Fibroblast of skin of abdomen (primary cell): Measurements from ENCODE around the gene SPECC1.
"Not testable (repeated sequence)": the region's sequence is repeated elsewhere in the genome, so short reads cannot be mapped to it uniquely, and the experiment has no call there.

Experiments used
- DNase-seq: peaks from one replicate; pipeline ENCODE4 v3.0.0-alpha.2; 2013

The SPECC1 gene

DNA sequence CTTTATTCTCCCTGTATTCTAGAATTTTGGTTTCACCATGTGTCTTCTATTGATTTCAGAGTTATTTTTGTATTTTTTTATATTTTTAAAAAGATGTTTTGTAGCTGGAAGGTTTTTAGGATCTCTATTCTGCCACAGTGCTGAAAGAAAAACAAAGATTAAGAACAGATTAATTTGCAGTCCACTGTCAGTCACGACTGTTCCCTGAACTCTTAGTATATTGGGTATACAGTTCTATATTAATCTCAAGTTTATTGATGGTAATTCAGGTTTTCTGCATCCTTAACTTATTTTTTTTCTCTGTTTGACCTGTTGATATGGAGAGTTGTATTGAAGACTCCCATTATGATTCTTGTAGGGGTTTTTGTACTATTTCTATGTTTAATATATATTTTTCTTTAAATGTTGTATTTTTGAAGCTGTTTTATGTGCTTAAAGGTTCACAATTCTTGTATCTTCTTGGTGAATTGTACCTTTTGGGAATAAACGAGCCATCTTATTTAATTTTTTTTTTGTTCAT is 2.9 kb downstream of the SPECC1 start:
- DNase-seq: no peak

DNA sequence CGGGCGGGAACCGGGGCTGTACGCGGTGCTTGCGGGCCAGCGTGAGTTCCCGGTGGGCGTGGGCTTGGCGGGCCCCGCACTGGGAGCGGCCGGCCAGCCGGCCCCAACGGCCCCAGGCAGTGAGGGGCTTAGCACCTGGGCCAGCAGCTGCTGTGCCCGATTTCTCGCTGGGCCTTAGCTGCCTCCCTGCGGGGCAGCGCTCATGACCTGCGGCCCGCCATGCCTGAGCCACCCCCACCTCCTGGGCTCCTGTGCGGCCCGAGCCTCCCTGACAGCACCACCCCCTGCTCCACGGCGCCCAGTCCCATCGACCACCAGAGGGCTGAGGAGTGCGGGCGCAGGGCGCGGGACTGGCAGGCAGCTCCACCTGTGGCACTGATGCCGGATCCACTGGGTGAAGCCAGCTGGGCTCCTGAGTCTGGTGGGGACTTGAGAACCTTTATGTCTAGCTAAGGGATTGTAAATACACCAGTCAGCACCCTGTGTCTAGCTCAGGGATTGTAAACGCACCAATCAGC is 7.4 kb downstream of the SPECC1 start:
- DNase-seq: not testable (repeated sequence)

DNA sequence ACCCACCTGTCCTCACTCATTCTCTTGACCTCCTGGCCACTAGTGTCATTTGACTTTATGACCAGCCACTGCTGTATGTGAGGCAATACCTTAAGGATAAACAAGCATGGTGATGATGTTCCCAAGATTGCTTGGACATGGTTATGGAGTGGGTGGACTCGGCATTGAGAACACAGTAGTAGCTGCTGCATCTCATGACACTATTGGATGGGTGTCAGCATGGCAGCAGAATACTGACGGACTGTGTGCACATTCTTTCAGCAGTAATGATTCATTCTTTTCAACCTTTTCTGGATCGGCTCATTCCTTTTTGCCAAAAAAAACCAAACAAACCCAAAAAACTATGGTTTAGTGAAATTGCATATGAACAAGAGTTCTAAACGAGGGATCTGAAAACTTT is 13.5 kb downstream of the SPECC1 start:
- DNase-seq: no peak

DNA sequence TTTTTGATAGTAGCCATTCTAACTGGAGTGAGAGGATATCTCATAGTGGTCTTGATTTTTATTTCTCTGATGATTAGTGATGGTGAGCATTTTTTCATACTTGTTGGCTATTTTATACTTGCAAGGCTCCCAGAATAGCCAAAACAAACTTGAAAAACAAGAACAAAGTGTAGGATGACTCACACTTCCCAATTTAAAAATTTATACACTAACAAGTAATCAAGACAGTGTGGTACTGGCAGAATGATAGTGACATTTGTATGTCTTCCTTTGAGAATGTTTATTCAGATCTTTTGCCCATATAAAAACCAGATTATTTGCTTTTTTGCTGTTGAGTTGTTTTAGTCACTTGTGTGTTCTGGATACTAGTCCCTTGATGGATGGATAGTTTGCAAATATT is 17.8 kb downstream of the SPECC1 start:
- DNase-seq: no peak

DNA sequence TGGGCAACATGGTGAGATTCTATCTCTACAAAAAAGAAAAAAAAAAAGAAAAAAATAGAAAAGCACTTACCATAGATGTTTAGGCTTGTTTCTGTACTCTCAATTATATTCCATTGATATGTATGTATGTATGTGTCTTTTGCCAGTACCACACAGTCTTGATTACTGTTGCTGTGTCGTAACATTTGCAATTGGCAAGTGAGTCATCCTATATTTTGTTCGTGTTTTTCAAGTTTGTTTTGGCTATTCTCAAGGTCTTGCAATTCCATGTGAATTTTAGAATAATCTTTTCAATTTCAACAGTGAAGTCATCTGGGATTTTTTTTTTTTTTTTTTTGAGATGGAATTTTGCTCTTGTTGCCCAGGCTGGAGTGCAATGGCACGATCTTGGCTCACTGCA is 19.3 kb downstream of the SPECC1 start:
- DNase-seq: no peak

DNA sequence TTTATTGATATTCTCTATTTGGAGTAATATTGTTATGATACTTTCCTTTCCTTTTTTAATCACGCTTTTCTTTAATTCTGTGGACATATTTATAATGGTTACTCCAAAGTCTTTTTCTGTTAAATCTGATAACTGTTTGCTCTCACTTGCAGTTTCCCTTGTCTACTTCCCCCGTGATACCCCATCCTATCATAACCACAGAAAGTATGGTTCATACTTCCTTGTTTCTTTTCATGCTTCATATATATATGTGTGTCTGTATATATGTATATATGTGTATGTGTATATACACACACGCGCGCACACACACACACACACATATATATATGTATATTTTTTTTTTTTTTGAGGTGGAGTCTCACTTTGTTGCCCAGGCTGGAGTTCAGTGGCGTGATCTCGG is 23.5 kb downstream of the SPECC1 start:
- no peak for DNase-seq

DNA sequence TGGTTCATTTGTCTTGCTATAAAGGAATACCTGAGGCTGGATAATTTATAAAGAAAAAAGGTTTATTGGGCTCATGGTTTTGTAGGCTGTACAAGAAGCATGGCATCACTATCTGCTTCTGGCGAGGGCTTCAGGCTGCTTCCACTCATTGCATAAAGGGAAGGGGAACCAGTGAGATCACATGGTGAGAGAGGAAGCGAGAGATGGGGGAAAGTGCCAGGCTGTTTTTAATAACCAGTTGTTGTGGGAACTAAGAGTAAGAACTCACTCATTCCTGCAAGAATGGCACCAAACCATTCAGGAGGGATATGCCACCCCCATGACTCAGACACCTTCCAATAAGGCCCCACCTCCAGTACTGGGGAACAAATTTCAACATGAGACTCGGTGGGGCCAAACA is 24.3 kb downstream of the SPECC1 start:
- no peak for DNase-seq

DNA sequence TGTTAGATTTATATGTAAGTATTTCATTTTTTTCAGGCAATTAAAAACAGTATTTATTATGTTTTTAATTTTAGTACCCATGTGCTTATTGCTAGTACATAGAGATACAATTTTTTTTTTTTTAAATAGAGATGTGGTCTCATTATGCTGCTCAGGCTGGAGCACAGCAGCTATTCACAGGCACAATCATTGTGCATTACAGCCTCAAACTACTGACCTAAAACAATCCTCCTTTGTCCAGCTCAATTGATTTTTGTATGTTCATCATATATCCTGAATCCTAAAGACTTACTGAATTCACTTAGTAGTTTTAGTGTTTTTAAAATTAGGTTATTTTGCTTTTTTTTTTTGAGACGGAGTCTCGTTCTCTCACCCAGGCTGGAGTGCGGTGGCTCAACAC is 26.3 kb downstream of the SPECC1 start:
- DNase-seq: no peak

DNA sequence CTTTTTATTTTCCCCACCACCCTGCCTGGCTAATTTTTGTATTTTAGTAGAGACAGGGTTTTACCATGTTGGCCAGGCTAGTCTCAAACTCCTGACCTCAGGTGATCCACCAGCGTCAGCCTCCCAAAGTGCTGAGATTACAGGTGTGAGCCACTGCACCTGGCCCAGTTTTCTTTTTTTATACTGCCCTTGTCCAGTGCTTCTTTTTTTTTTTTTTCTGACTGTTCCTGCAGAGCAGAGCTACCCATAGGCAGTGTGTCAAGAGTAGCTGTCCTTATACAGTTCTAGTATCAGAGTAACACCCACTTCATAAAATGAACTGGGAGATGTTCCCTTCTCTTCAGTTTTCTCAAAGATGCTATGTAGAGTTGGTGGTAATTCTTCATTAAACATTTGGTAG is 28.1 kb downstream of the SPECC1 start:
- DNase-seq: not testable (repeated sequence)

DNA sequence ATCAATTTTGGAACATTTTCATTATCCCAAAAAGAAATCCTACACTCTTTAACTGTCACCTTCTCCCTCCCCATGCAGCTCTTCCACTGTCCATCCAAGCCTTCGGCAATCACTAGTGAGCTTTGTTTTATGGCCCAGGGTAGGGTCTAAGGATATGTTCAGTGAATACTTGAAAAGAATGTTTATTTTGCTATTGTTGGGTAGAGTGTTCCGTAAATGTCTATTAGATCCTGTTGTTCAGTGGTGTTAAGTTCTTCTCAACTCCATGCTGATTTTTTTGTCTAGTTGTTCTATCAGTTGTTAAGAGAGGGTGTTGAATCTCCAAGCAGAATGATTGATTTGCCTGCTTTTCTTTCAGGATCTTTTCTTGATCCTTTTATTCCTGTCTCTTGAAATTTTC is 29.9 kb downstream of the SPECC1 start:
- no peak for DNase-seq

DNA sequence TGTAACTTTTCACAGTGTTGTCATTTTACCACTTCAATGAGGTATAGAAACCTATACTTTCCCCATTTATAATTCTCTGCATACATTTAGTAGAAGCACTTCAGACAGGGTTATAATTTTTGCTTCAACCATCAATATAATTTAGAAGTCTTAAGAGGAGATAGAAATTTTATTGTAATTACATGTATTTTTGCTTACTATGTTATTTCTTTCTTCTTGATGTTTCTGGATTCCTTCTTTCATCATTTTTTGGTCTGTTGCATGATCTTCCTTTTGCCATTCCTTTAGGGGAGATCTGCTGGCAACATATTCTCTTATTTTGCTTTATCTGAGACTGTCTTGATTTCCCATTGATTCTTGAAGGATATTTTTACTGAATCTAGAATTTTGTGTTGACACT is 31.1 kb downstream of the SPECC1 start:
- DNase-seq: no peak

DNA sequence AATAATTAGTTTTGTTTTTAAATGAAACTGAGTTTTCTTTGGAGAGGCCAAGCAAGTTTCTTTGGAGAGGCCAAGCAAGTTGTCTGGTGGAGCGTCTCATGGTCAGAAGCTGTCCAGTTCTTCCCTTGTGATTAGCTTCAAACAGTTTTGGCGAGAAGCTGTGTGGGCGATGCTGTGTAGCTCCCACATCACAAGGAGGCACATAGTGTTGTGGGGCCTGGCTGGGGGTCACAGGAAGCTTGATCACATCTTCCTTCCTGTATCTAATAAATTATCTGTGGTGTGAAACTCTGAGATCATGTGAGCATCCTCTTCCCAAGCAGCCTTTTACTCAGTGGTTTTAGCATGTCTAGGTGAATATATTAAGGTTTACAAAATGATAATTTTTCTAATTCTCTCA is 33.9 kb downstream of the SPECC1 start:
- DNase-seq: no peak

DNA sequence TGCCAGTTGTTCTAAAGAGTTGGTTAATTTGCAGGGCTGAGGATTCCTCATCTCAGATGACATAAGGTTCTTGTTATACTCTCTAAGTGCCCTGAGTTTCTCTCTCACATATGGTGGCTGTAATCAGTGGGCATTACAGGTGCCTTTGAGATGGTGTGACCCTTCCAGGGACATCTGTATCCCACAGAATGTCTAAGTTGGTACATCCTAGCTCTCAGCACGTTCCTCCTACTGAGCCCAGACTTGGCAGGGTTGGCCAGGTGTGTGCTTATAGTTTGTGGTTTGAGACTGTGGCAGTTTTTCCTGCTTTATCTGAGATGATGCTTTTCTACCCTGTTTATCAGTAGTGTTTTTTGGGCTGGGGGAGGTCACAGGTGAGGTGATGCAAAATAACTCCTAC is 36.3 kb downstream of the SPECC1 start:
- DNase-seq: no peak

DNA sequence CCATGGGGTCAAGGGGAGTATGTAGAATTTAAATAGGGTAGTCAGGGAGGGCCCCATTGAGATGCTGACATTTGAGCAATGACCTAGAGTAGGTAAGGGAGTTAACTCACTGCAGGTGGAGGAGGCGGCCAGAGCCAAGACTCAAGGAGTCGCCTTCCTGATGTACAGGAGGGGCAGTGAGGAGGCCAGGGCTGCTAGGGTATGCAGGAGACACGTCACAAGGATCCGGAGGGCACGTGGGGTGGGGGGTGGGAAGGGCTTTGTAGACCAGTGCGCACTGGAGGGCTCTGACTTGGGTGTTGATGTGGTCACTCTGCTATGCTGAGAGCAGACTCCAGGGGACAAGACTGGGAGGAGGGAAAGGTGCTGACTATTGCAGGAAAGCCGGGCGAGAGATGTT is 37.5 kb downstream of the SPECC1 start:
- DNase-seq: no peak

DNA sequence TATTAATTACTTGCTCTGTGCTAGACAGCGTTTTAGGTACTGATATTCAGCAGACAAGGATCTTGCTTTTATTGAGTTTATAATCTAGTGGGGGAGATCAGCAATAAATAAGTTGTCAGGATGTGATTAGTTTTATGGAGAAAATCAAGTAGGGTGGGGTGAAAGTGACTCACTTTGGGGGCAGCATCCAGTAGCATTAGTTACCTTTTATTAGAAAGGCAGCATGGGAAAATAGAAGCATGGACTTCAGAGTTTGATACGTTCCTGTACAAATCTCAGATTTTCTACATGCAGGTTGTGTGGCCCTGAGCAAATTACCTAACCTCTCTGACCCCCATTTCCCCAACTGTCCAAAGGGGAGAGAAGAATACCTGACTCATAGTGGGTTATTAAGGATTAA is 42.5 kb downstream of the SPECC1 start:
- DNase-seq: no peak

DNA sequence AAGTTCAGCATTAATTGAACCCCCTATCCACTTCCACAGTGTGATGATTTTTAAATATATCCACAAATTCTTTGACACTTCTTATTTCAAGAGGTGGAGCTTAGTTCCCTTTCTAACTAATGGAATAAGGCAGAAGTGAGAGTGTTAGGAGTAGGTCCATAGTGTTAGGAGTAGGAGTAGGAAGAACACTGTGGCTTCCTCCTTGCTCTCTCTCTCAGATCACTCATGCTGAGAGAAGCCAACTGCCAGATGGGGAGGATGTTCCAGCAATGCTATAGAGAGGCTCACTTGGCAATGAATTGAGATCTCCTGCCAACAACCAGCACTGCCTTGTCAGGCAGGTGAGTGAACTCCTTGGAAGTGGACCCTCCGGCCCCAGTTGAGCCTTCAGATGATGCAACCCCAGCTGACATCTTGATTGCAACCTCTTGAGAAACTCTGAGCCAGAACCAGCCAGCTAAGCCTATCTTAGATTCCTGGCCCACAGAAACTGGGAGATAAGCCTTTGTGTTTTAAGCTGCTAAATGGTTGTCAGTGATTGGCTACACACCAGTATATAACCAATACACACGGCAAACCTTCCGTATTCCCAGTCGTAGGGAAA is 44.3 kb downstream of the SPECC1 start:
- no peak for DNase-seq

DNA sequence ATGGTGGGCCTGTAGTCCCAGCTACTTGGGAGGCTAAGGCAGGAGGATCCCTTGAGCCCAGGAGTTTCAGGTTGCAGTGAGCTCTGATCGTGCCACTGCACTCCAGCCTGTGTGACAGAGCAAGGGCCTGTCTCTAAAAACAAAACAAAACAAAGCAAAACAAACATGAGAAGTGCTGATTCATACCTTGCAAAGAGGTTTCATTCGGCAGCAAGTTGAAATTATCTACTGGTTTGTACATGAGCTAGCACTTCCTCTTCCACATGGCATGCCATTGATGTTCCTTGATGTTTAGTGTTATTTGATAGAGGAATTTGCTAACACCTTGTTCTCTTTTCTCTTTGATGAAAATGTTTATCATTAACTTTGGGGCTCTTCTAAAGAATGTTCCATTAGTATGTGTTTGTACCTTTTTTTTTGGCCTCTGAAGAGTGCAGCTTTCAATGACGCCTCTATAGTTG is 50.6 kb downstream of the SPECC1 start:
- no peak for DNase-seq

DNA sequence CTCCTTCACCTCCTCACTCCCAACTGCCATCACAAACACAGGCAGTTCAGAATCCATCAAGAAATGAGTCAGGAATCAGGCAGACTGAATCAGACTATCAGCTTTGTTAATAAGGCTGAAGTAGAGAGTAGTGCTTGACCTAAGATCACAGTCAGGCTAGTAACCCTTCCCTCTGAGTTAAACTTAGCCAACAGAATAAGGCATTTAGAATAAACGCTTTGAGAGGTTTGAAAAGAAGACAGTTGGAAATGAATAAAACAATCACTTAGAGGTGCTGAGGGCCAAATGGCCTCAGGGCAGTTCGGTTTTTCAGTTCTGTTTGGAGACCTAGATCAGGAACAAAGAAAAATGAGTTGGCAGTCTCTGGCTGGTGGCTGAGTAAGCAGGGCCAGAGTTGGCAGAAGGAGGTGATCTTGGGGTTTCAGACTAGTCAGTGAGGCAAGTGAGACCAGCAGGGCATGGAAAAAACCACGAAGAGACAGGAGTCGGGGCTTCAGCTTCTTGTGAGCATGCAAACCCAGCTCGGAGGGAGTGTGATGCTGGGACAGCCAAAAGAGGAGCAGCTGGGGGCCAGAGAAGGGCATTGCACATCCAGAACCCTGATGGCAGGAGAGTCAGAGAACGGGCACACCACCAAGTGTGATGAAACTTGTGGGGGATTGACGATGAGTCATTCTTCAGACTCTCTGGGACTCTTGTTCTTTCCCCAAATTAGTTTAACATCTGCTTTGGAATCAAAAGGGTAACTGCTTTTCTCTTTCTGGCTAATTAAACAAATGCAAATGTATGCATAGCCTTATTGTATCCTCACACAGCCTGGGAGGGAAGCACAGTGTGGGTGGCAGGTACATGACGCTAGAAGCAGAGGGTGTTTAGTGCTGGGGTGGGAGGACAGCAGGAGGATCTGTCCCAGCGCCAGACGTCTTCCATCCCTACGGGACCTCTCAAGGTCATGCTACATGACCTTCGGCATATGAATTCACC is 54.8 kb downstream of the SPECC1 start:
- peak; percentile 86 for DNase-seq

DNA sequence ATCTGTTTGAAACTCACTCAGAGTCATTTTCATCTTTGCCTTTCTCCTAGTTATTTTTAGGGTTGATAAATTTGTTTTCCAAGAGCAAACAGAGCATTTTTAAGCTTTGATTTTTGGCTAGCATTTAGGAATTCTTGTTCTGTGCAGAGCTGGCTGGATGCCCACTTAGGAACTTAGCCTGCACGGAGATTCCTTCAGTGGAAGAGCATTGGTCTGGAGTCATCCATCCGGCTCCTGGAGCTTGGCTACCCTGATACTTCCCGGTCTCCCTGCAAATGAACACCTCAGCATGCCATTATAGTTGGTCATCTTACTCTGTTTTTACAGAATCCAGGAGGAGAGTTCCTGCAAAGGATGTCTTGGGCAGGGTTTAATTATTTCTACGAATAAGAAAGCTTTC is 57.1 kb downstream of the SPECC1 start:
- peak; percentile 86 for DNase-seq

DNA sequence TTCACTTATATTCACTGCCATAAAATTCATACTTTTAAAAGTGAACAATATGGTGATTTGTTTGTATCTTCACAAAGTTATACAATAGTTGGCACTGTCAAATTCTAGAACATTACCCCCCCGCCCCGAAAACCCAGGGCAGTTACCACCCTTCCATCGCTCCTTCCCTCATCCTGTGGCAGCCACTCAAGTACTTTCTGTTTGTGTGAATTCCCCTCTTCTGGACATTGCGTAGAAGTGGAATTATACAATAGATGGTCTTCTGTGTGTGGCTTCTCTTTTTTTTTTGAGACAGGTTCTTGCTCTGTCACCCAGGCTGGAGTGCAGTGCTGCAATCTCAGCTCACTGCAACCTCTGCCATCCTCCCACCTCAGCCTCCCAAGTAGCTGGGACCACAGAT is 58.6 kb downstream of the SPECC1 start:
- no peak for DNase-seq

DNA sequence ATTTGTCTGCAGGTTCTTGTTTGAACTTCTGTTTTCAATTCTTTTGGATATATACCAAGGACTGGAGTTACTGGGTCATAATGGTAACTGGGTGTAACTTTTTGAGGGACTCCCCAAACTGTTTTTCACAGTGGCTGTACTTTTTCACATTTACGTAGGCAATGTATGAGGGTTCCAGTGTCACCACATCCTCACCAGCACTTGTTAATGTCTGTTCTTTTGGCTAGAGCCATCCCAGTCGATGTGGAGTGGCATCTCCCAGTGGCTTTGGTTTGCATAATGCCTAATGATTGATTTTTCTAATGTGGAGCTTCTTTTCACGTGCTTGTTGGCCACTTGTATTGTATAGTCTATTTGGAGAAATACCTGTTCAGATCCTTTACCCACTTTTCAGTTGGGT is 59.3 kb downstream of the SPECC1 start:
- DNase-seq: no peak

DNA sequence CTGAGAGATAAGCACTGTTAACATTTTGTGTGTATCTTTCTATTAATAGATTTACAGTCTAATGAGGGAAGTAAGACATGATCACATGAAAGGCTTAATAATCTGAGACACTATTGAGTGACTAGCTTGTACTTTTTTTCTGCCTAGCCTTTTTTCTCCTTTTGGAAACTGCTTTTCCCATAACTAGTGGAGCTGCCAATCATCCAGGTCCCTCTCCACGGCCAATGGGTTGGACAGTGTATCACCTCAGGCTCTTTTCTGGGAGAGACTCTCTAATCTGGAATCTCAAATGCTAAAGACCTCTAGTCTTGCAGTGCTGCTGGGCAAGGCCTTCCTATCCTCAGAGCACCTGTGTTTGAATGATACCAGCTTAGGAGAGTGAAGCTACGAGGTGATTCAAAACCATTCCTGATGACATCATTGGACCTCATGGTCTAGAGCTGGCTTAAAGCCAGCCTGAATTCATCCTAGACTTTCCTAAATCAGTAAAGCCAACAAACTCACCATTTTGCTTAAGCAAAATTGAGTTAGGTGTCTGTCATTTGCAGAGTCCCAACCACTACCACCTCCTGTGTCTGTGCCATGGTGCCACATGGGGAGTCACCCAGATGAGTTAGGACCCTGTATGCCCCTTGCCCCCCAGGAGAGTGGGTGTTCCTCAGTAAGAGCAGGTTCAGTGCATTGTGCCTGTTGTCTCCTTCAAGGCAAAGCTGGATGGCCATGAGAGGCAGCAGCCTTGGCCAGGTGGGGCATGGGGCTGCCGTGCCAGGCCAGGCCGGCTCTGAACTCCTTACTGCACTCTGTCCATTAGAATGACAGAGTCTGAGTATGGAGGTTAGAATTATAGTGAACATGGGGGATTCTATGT is 62.9 kb downstream of the SPECC1 start:
- no peak for DNase-seq

DNA sequence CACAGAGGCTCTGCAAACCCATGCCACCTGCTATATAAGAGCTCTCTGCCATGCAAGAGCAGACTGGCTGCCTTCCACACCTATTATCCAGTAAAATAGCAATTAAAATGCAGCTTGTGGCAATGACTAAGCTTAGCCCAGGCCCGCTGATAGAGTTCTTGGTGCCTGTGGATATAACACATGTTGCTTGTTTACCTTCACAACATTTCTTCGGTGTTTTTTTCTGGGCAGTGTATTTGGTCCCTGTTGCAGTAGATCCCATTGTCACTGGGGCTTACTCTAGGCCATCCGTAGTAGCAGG is 63.5 kb downstream of the SPECC1 start:
- no peak for DNase-seq
